G401 (cell line): ENCODE data around the gene ASB7. TPM values are rescaled to one million over a fixed set of nuclear protein-coding genes. Genes with fewer than 3 reads are reported as not detected.
"Not testable (repeated sequence)": the region's sequence is repeated elsewhere in the genome, so short reads cannot be mapped to it uniquely, and the experiment has no call there.

Experiments
- DNase-seq: peaks from one replicate; pipeline ENCODE4 v3.0.0-alpha.2; 2015; ENCODE audit warnings: low spot score
- in situ Hi-C: cut with HindIII; loops from 2 replicates; pipeline ENCODE4 v1.10.0; 2016; ENCODE audit warnings: low sequenced_read_pairs, mixed read lengths
- total RNA-seq: library from RNA; depleted of rRNA; stranded (reverse); fragments of >200 nt; shearing (Covaris generic); gene quantifications from 2 replicates; pipeline ENCODE4 v1.2.3, GENCODE V29; 2014

ASB7 gene
- total RNA-seq, 1 experiment from 2014 or later = 12.2 TPM

DNA sequence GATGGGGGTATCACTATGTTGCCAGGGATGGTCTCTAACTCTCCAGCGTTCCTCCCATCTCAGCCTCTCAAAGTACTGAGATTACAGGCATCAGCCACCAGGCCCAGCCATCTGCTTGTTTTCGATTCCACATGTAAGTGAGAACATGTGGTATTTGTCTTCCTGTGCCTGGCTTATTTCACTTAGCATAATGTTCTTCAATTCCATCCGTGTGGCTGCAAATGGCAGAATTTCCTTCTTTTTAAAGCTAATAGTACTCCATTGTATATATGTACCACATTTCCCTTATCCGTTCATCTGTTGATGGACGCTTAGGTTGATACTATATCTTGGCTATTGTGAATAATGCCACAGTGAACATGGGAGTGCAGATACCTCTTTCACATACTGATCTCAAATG, 70.6 kb downstream of the ASB7 start:
- DNase-seq = no peak
- in situ Hi-C loops = no loop called here

DNA sequence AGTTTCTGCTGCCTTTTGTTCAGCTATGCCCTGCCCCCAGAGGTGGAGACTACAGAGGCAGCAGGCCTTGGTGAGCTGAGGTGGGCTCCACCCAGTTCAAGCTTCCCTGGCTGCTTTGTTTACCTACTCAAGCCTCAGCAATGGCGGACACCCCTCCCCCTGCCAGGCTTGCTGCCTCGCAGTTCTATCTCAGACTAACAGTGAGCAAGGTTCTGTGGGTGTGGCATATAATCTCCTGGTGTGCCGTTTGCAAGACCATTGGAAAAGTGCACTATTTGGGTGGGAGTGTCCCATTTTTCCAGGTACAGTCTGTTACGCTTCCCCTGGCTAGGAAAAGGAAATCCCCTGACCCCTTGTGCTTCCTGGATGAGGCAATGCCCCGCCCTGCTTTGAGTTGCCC, 76.8 kb downstream of the ASB7 start:
- in situ Hi-C loops, DNase-seq: not testable (repeated sequence)

DNA sequence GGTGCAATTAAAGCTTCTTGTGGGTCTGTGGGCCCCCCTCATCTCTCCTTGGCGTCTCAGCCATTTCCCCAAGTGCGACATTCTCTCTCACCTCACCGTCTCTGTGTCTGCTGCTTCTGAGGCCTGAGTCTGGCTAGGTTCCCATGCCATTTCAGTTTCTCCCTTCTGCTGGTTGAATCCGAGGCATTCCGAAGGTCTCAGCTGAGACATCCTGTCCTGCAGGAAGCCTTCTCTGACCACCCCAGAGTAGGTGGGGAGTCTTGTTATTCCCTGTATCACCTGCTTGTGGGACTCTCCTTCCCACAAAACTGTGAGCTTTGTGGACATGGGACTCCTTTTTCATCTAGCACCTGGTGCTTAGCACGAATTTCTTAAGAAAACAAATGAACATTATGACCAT, 78.3 kb downstream of the ASB7 start:
- in situ Hi-C loops = no loop called here
- DNase-seq = no peak

DNA sequence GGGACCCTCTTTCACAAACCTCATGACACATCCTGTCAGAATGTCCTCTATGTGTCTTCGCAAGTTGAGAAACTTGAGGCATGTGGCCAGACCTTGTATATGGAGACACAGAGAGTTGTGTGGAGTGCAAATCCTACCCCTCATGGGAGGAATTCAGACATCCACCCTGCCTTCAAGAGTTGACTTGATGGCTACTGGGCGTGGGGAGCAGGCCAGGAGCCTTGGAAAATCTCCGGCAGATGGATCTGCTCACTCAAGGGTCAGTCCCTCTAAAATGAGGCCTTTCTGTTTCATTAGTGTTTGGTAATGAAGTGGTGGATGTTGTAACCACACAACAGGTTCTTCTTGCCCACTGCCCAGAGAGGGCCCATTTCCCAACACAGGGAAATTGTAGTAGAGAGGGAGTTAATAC, 79.0 kb downstream of the ASB7 start:
- in situ Hi-C loops = no loop called here
- DNase-seq = no peak

DNA sequence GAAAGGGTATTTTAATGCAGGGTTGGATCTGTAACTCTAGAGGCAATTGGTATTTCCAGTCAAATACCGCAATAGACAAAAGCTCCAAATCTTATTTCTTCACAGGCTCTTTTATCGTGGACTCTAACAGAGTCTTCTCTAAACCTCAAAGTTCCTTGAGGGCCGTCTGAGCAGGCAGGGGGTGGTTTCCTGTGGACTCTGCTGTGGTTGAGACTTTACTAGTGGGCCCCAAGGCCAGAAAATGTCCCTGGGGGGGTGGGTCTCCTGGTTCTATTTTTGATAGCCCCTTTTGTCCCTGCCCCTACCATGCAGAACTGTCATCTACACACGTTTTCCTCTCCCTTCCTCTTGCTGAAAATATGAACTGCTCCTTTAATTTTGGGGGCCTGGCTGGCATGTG, 80.1 kb downstream of the ASB7 start:
- in situ Hi-C loops = no loop called here
- no peak for DNase-seq

DNA sequence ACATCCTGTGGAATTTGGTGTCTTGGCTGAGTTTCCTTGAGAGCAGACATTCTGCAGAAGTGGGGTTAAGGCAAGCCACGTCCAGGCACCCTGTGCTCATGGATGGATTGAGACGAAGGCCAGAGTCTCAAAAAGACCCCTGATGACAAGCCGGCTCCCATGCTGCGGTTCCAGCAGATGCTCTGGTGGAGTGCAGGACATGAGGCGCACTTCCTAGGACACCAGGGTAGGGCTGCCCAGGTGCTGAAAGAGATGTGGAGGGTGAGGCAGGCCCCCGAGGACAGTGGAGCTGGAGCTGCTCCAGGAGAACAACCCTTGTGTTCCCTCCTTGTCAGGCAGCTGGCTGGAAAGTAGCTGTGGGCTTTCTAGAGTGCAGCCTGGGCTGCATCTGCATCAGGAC, 81.0 kb downstream of the ASB7 start:
- no peak for DNase-seq
- in situ Hi-C loops = no loop called here

DNA sequence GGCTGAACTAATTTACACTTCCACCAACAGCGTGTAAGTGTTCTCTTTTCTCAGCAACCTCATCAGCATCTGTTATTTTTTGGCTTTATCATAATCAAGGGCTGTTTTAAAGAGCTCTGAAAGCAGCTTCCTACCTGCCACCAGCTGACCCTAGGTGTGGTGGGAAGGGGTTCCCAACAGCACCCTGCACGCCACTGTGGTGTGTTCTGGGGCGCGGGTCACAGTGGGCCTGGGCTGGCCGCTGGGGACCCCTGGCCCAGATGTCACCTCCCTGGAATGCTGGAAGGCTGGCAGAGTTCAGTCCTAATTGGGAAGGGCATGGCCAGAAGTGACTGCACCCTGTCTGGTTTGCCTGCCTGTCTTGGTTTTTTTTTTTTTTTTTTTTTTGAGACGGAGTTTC, 82.2 kb downstream of the ASB7 start:
- in situ Hi-C loops = no loop called here
- no peak for DNase-seq

DNA sequence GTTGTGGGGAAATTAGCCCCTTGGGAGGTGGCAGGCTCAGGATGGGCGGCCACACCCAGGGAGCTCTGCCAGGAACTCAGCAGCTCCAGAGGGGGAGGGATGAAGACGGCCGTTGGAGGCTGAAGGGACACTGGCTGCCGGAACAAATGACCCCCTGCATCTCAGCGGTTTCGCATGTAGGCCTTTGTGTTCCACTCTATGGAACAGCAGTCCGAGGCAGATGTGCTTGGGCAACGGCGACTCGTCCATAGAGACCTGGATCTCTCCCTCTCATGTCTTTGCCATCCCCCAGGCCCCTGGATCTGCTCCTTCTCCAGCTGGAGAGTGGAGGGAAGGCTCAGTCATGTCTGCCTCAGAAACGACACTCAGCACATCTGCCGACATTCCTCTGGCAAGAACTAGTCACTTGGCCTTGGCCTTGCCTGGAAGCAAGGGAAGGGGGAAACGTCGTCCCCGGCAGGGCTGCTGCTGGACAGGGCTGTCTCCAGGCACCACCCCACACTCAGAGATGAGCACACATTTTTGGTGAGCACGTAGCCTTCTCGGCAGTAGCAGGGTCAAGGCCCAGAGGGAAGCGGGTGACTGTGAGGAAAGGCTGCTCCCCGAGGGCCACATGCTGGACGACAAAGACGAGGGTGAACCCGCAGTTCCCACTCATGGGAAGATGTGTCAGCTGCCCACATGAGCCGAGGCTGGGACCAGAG, 83.8 kb downstream of the ASB7 start:
- in situ Hi-C loops = no loop called here
- no peak for DNase-seq

DNA sequence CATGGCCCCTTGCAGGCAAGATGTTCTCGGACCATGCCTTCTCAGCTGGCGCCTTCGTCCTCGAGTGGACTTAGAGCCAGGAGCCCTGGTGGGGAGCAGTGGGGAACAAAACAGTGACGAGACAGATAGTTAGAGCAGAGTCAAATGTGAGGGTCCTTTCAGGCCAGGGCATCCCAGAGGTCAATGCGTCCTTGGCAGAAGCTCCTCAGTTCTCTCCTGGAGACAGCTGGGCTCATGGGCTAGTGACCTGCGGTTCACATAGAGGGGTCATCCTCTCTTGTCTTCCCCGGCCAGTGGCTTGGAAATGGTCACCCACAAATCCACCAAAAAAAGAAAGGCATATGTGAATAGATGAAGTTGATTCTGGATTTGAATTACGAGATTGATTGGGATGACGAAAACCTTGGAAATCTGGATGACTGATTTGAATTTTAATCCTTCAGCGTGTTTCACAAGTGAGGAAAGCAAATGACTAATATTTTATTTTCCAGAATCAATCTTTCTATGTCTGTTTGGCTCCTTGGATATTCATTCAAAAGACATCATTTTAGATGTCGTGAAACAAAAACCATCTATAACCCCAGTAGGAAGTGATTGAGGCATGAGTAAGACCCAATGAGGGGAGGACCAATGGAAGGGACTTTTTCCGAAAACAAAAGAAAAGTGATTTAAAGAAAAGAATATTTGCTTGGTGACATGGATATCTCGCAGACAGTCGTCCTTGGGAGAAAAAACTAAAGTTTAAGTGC, 84.5 kb downstream of the ASB7 start:
- in situ Hi-C loops = no loop called here
- DNase-seq = no peak

DNA sequence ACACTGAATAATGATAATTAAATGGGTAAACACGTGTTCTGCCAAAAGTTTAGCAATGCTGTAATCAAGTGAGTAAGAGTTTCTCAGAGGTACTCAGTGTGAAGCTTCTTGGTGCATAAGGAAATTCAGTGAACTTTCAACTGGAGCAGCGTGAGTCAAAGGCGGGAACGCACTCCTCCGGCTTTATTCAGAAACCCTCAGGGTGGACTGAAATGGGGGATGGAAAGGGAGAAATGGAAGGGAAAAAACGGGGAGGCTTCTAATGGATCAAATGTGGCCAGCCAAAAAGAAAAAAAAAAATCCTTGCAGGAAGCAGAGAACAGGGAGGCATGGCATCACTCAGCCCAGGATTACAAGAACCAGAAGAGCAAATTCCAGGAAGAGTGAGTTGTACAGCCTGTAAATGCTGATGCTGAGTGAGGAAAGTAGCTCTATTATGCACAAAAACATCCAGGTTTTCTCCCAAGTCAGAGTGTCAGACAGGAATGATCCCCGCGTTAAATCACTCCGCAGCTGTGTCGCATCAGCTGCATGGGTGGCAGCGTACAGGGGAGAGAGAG, 85.3 kb downstream of the ASB7 start:
- DNase-seq = no peak
- in situ Hi-C loops = no loop called here

DNA sequence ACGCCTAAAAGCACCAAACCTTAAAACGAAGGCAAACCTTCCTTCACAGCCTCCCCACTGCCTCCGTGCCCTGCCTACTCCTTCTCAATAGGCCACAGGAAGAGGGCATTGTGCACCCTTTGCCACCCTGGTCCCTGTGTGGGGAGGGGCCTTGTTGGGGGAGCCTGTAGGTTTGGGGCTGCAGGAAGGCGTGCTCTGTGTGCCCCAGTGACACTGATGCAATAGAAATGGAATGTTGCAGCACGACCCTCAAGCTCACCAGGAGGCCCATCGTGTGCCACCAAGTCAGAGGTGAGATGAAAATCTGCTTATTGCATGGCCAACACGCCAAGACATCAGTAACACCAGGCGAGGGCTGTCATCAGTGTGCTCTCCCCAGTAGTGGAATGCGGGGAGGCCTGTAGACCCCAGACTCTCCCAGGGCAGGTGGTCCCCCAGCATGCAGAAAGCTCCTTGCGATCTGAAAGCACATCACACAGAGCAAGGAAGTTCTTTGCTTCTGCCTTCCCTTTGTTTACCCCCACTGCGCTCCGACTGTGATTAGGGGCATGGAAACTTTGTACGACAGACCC, 86.2 kb downstream of the ASB7 start:
- in situ Hi-C loops = no loop called here

DNA sequence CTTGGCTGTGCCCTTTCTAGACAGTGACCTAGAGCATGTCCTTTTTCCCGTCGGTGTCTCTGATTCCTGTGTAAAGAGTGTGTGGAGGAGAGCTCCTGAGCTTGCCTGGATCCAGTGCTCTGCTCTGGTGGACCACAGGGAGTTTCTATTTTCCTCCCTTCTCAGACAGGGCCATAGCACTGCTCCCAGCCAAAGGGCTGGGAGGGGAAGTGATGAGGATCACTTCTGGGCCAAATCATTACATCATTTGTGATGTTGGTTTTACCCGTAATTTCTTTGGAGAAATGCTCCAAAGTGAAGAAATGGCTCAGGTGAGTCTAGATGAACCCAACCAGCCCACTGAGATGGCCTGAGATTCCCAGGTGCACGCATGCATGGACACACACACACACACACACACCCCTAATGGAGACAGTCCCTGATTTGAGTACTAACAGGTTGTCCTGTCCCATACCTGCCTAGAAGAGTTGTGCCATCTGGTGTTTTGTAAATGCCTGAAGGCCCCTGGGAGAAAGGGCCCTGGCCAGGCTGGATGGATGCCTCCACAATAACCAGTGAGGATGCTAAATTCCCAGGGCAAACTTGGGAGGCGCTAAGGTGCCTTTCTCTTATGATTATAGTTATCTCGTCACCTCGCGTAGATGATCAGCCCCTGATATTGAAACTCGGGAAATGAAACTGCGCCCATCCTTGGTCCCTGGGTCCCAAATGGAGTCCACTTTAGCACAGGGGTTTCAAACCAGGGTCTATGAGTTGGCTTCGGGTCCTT, 86.9 kb downstream of the ASB7 start:
- DNase-seq = no peak

More for the DNA sequence above, 86.2 kb downstream of the ASB7 start:
- no peak for DNase-seq

DNA sequence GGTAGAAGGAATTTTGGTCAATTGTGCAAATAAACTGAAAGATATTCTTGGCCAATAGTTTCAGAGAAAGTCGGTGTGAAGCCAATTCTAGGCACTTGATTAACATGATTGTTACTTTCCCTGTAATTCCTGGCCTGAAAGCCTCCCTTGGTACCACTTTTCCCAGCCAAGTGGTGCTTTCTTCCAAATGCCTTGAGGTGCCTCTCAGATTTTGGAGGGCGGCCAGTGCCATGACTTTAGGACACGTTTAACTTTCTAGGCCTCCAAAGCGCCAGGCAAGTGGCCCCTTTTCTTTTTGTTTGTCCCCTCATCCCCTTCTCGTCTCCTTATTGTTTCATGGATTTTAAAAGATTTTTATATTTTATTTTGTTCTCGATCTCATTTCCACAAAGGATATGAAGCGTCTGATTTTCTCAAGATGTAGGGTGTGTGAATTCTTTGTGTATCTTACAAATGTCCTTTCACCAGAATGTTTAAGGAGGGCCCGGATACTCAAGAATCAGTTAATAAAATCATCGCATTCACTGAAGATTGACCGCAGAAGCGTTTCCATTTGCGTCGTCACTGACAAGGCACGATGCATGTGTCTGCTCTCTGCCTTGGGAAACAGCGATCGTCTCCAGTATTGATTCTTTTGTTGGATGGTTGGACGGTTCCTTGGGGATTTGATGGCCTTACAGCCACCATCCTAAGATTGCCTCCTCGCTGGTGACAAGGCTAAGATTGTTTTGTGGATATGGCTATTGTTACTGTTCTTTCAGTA, 87.8 kb downstream of the ASB7 start:
- in situ Hi-C loops = no loop called here
- no peak for DNase-seq

More for the DNA sequence above, 86.9 kb downstream of the ASB7 start:
- in situ Hi-C loops = no loop called here

DNA sequence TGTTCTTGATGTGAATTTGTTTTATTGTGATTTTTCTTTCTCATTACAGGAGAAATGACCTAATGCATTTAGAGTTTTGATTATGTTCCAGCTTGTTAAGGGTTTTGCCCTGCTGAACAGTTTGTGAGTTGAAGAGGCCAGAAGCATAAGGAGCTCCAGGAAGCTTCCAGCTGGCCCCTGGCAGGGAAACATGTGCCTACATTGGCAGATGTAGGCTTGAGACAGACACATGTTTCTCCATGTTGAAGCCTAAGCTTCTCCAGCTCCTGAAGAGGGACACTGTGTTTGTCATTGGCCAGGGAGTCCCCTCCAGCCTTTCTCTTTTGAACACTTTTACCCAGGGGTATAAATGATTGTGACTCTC, 88.4 kb downstream of the ASB7 start:
- no peak for DNase-seq
- in situ Hi-C loops = no loop called here

DNA sequence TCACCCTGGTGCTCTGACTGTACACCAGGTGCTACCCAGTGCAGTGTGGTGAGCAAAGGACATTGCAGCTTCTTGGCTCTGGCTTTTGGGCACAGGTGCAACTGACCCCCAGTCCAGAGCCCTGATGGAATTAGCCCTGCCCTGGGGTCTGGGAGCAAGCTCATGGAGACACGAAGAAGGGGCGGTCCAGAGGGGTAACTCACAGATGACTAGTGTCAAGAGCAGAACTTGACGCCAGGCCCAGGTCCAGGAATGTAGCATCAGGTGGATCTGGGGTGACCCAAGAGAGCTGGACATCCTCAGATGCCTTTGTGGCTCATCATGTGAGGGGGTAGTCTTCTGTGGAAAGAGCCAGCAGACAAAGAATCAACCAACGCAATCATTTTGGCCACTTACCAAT, 88.9 kb downstream of the ASB7 start:
- in situ Hi-C loops = no loop called here
- DNase-seq = no peak

DNA sequence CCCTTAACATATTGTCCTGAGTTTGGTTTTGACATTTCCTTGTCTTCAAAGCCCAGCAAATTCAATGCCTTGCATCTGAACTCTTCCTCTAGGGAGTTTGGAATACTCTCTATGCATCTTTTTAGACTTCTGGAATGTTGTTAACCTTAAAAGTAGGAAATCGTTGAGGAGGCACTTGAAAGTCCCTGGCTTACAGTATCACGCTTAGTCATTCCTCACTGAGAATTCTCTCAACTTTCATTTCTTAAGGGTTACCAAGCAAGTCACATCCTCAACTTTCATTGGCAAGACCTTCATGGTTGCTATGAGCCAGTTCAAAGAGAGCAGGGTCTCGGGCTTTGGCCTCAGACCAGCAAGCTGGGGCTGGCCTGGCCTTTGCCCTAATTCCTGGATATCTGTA, 89.9 kb downstream of the ASB7 start:
- in situ Hi-C loops = no loop called here
- no peak for DNase-seq

DNA sequence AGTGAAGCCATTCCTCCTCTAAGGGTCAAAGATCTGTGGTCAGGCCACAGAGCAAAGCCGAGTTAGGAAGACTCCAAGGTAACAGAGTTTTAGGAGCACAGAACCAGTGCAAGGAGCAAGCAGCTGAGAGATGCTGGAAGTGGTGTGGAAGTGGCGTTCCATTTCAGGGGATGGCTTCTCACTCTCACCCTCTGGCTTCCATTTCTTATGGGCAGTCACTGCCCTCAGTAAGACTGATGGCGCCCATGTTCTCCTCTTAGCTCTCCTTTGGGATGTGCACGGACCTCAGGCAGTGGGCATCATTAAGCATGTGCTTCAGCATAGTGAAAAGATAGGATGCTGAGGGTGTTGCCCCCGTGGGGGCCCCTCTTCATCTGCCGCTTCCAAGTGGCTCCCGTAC, 90.3 kb downstream of the ASB7 start:
- in situ Hi-C loops = no loop called here
- DNase-seq = no peak

DNA sequence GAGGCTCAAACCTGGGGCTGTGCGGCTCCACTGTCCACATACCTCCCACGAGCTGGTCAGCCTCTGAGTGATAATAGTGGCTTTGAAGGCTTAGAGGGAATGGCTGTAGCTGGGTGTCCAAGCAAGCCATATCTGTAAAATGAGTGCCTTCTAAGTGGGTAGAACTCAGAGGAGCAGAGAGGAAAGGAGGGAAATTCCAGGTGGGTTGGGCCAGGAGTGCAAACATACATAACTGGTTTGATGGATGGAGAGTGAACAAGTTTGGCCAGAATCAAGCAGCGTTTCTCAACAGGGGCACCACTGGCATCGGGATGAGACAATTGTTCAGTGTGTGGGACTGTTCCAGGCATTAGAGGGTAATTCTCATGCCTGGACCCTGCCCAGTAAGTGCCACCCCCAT, 91.1 kb downstream of the ASB7 start:
- in situ Hi-C loops = no loop called here
- no peak for DNase-seq
